Right lobe of liver (tissue), 6 donors: ENCODE results near the gene MORC4. TPM values are rescaled to one million over a fixed set of nuclear protein-coding genes. Genes with fewer than 3 reads are reported as not detected.

Experiments used
- ATAC-seq, 4 donors: fragments of 200-7000 bp; cut with Tn5 transposase; one replicate each; pipeline ENCODE4 v1.9.1; 2020; ENCODE audit warnings: mild to moderate bottlenecking in 4 of 4, moderate library complexity in 4 of 4
- DNase-seq, 3 donors: peaks; one replicate each; pipeline ENCODE4 v3.0.0-alpha.2; 2020
- H3K27ac ChIP-seq, 3 donors: fragments of 200-600 bp; one replicate each; pipeline ENCODE4 v1.8.0; 2022
- H3K27me3 ChIP-seq, 2 donors: fragments of 200-600 bp; one replicate each; pipeline ENCODE4 v1.8.0; 2022
- H3K36me3 ChIP-seq, 4 donors: fragments of 200-600 bp; sonication (generic) in 1 of 4; one replicate each; pipeline versions ENCODE4 v1.5.1 to v1.8.0; 2017 to 2022; ENCODE audit warnings: control low read depth in 1 of 4
- H3K4me1 ChIP-seq, 4 donors: fragments of 200-600 bp; sonication (generic) in 1 of 4; one replicate each; pipeline versions ENCODE4 v1.5.1 to v1.8.0; 2017 to 2022; ENCODE audit warnings: control low read depth in 1 of 4
- H3K4me3 ChIP-seq, 3 donors: fragments of 200-600 bp; one replicate each; pipeline ENCODE4 v1.8.0; 2022
- H3K9me3 ChIP-seq, 4 donors: fragments of 200-600 bp; sonication (generic) in 1 of 4; one replicate each; pipeline versions ENCODE4 v1.5.1 to v1.8.0; 2017 to 2022; ENCODE audit warnings: control low read depth in 1 of 4
- CTCF ChIP-seq, 4 donors: fragments of 200-600 bp in 3 of 4; fragments of 450-650 bp in 1 of 4; IDR thresholded peaks; one replicate each; pipeline versions ENCODE4 v1.5.1 to v1.8.0; 2016 to 2022; ENCODE audit warnings: antibody characterized with exemption in 4 of 4, mild to moderate bottlenecking in 2 of 4
- POLR2A ChIP-seq: fragments of 450-650 bp; IDR thresholded peaks from one replicate; pipeline ENCODE4 v1.6.1; 2017; ENCODE audit warnings: antibody characterized with exemption, mild to moderate bottlenecking
- WGBS: methylation state at CpG from one replicate; pipeline ENCODE4 v1.1.6; 2018; ENCODE audit warnings: low coverage, low lambda C conversion rate; ENCODE audit not compliant: insufficient coverage; ENCODE audit errors: missing lambda C conversion rate; 5-methylcytosine and 5-hydroxymethylcytosine counted together
- intact Hi-C, 2 donors: fragments of 100-400 bp; cut with DNase I; formaldehyde crosslinking; loops; one replicate each; pipeline versions ENCODE4 v1.11.2 to v1.14.1; 2022
- total RNA-seq, 6 experiments: library from RNA; depleted of rRNA in 2 of 6; stranded (reverse); fragments of >200 nt in 2 of 6; fragmentation: NEBNext Ultra II Directional in 3 of 6; extraction: Animal tissue kit (Norgen Biotek cat#: 25700) in 3 of 6; gene quantifications; one replicate each; pipeline versions ENCODE4 v1.1.0 to v1.2.4, GENCODE V29; 2016 to 2023
- donor health status: DM: no; HTN: yes; CAD: no.
- donor health status: DM: no; HTN: no; CAD: no.
- donor health status: DM: no; HTN: no; CAD: no.
- donor health status: DM: no; HTN: yes; CAD: no.
- donor health status: DM: no; HTN: yes; CAD: no.

MORC4 gene
- total RNA-seq, 6 experiments from 2014 or later: 8.9 to 26.9 (median 19.4) TPM

- no peak overlapping the region for H3K27ac ChIP-seq
- no peak for DNase-seq
- peak in 2 of 4 donors; percentile 51 to 67 for ATAC-seq
- no peaks in the 10 kb centered on the region for H3K27me3 ChIP-seq
- no peaks in the 10 kb centered on the region for H3K9me3 ChIP-seq
- no peaks in the 10 kb centered on the region for H3K36me3 ChIP-seq
- intact Hi-C loops: no loop called here
- no peak for TF ChIP-seq POLR2A
- TF ChIP-seq CTCF (IDR thresholded peaks at IDR 0.05): no peak
- WGBS: 0% methylated on average over 1 of the region's 1 CpG
- peaks cover 0 to 3% (median 0%) of the 10 kb centered on the region in 4 donors for H3K4me1 ChIP-seq
- no peak overlapping the region for H3K4me3 ChIP-seq
Measured at GRCh38 chrX:106949366-106949765, 50.6 kb downstream of the MORC4 start.

GRCh38 chrX:106948641-106949040 is 51.4 kb downstream of the MORC4 start:
- TF ChIP-seq CTCF (IDR thresholded peaks at IDR 0.05) (no peak), POLR2A (no peak)
- peaks cover 0 to 3% (median 0%) of the 10 kb centered on the region in 4 donors for H3K4me1 ChIP-seq
- H3K27me3 ChIP-seq: no peaks in the 10 kb centered on the region
- H3K36me3 ChIP-seq: no peaks in the 10 kb centered on the region
- WGBS: 63% methylated on average over 3 of the region's 3 CpGs
- no peak for ATAC-seq
- intact Hi-C loops: no loop called here
- no peaks in the 10 kb centered on the region for H3K9me3 ChIP-seq
- no peak overlapping the region for H3K4me3 ChIP-seq
- DNase-seq: no peak
- no peak overlapping the region for H3K27ac ChIP-seq

GRCh38 chrX:106946464-106946863 is 53.5 kb downstream of the MORC4 start:
- H3K9me3 ChIP-seq: no peaks in the 10 kb centered on the region
- no peaks in the 10 kb centered on the region for H3K4me1 ChIP-seq
- WGBS: 60% methylated on average over 3 of the region's 3 CpGs
- DNase-seq (no peak), ATAC-seq (no peak)
- H3K27ac ChIP-seq: no peak overlapping the region
- H3K4me3 ChIP-seq: no peak overlapping the region
- H3K36me3 ChIP-seq: no peaks in the 10 kb centered on the region
- H3K27me3 ChIP-seq: no peaks in the 10 kb centered on the region
- TF ChIP-seq CTCF (IDR thresholded peaks at IDR 0.05) (no peak), POLR2A (no peak)
- intact Hi-C loops: no loop called here

- H3K9me3 ChIP-seq: no peaks in the 10 kb centered on the region
- 76% methylated on average over 1 of the region's 1 CpG for WGBS
- no peak for ATAC-seq
- no peak for TF ChIP-seq POLR2A
- TF ChIP-seq CTCF (IDR thresholded peaks at IDR 0.05): no peak
- no peak for DNase-seq
- no peak overlapping the region for H3K4me3 ChIP-seq
- H3K4me1 ChIP-seq: peaks cover 0 to 6% (median 0%) of the 10 kb centered on the region in 4 donors
- intact Hi-C loops: no loop called here
- no peaks in the 10 kb centered on the region for H3K36me3 ChIP-seq
- no peak overlapping the region for H3K27ac ChIP-seq
- no peaks in the 10 kb centered on the region for H3K27me3 ChIP-seq
Measured at GRCh38 chrX:106940068-106940467, 59.9 kb downstream of the MORC4 start.

- 76% methylated on average over 3 of the region's 3 CpGs for WGBS
- Histone ChIP-seq H3K4me1 (peaks cover 0 to 8% (median 0%) of the 10 kb centered on the region in 4 donors), H3K36me3 (no peaks in the 10 kb centered on the region), H3K27me3 (no peaks in the 10 kb centered on the region), H3K27ac (no peak overlapping the region), H3K9me3 (no peaks in the 10 kb centered on the region), H3K4me3 (no peak overlapping the region)
- intact Hi-C loops: no loop called here
- TF ChIP-seq CTCF (IDR thresholded peaks at IDR 0.05): no peak
- no peak for DNase-seq
- no peak for ATAC-seq
Measured at GRCh38 chrX:106939566-106939965, 60.4 kb downstream of the MORC4 start.
